Stimulated activated CD8-positive, alpha-beta memory T cell treated with anti-CD3 and anti-CD28 coated beads, Interleukin-15, amount 100 ng/mL, for 1 hour (primary cell): ENCODE results near the gene ARHGAP30.
"Not testable (repeated sequence)": the region's sequence is repeated elsewhere in the genome, so short reads cannot be mapped to it uniquely, and the experiment has no call there.

ENCODE experiments used
- DNase-seq: peaks from one replicate; pipeline ENCODE4 v3.0.0-alpha.2; 2020; ENCODE audit warnings: low read depth

The ARHGAP30 gene

DNA sequence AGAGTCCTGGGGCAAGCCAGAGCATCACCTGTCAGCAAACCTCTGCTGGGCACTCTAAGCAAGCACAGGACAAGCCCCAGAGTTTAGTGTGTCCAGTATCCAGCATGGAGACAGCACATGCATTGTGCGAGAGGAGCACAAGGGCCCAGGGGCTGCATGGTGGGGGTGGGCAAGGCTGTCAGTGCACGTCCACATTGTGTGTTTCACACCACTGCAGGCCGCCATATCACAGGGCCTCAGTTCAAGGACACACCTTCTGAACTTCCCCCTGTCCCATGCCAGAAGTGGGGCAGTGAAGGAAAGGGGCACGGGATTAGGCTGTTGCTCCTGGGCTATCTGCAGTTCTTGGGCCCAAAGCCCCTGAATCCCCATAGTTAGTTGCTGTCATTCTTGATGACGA, 30.1 kb downstream of the ARHGAP30 start:
- no peak for DNase-seq

- no peak for DNase-seq
Measured at GRCh38 chr1:161039154-161039545, 30.5 kb downstream of the ARHGAP30 start.

DNA sequence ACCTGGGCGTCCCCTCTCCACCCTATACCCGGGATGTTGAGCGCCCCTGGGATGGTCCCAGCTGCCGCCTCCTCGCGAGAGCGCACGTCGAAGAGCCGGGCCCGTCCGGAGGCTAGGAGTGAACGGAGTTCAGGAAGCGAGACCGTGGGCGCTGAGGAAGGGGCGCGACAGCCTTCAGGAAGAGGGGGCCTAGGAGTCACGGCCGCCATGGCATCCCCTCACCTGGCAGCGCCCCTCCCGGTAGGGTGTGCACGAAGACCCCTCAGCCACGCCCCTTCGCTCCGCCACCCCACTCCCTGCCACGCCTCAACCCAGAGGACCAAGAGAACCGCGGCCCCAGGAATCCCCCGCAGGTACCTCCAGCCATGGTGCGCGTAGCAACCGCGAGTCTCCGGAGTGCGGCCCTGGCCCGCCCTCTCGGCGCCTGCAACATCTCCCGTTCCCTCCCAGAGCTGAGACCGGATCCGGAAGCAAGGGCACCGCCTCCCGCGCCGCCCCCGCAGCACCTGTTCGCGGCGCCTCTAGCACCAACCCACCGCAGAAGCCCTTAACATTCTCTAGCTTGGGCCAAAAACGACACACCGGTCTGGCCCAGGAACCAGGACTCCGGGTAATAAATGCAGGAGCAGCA, 31.1 kb downstream of the ARHGAP30 start, which contains the start of gene TSTD1:
TSTD1 (minus strand) TSS at position 442 of the 631 bp plus-strand sequence; CDS start at position 367, 75 bp downstream.
- DNase-seq = peak; percentile 65

- DNase-seq = no peak
Measured at GRCh38 chr1:161037661-161038522, 31.8 kb downstream of the ARHGAP30 start.

- DNase-seq = no peak
Measured at GRCh38 chr1:161033751-161034150, 35.9 kb downstream of the ARHGAP30 start.

- DNase-seq = no peak
Measured at GRCh38 chr1:161032409-161032808, 37.3 kb downstream of the ARHGAP30 start.

DNA sequence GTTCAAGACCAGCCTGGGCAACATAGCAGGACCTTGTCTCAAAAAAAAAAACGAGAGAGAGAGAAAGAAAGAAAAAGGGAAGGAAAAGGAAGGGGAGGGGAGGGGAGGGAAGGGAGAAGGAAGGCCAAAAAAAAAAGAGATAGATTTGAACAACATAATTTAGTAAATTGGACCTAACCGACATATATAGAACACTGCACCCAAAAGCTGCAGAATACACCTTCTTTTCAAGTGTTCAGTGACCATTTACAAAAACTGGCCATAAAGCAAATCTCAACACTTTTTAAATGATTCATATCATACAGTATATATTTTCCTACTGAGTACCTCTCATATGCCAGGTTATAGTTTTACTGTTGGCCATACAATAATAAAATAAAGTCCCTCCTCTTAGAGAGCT, 37.8 kb downstream of the ARHGAP30 start:
- DNase-seq = no peak

- DNase-seq = not testable (repeated sequence)
Measured at GRCh38 chr1:161029466-161029865, 40.2 kb downstream of the ARHGAP30 start.

DNA sequence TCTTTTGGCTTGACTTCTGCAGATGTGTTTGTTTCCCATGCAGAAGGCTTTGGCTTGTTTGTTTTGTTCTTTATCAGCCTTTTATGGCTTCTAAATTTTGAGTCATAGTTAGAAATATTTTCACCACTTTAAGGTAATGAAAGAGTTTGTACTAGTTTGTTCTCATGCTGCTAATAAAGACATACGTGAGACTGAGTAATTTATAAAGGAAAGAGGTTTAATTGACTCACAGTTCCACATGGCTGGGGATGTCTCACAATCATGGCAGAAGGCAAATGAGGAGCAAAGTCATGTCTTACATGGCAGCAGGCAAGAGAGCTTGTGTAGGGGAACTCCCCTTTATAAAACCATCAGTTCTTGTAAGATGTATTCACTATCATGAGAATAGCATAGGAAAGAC, 42.7 kb downstream of the ARHGAP30 start:
- DNase-seq = not testable (repeated sequence)

DNA sequence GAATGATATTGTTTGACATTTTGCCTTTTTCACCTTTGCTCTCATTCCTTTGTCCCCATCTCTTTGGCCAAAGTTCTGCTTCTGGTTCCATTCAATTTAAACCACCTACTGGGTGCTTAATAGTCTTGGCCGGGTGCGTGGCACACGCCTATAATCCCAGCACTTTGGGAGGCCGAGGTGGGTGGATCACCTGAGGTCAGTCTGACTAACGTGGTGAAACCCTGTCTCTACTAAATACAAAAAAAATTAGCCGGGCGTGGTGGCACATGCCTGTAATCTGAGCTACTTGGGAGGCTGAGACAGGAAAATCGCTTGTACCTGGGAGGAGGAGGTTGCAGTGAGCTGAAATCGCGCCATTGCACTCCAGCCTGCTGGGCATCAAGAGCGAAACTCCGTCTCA, 47.3 kb downstream of the ARHGAP30 start:
- not testable (repeated sequence) for DNase-seq

- DNase-seq = no peak
Measured at GRCh38 chr1:161021970-161022353, 47.7 kb downstream of the ARHGAP30 start.

- peak; percentile 79 for DNase-seq
Measured at GRCh38 chr1:161021165-161021969, 48.3 kb downstream of the ARHGAP30 start.

GRCh38 chr1:161020509-161021164, 49.1 kb downstream of the ARHGAP30 start, which contains the start of gene F11R:
Gene F11R (minus strand): TSS chr1:161021152. CDS start chr1:161021073, 79 bp downstream.
- no peak for DNase-seq

GRCh38 chr1:161019751-161020495, 49.8 kb downstream of the ARHGAP30 start:
- DNase-seq = no peak

DNA sequence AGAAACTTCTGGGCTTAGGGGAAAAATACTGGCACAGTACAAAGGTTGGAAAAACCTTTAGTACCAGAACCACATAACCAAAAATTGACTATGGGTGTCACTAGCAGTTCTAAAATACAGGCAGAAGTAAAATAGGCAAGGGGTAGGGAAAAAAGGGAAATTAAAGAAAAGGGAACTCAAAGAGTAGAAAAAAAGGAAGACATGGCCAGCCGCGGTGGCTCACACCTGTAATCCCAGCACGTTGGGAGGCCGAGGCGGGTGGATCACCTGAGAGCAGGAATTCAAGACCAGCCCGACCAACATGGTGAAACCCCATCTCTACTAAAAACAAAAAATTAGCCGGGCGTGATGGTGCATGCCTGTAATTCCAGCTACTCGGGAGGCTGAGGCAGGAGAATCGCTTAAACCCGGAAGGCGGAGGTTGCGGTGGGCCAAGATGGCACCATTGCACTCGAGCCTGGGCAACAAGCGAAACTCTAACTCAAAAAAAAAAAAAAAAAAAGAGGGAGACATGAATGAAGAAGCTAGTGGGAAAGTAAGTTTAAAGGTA, 50.5 kb downstream of the ARHGAP30 start:
- DNase-seq = not testable (repeated sequence)

- DNase-seq = no peak
Measured at GRCh38 chr1:161018631-161018930, 51.1 kb downstream of the ARHGAP30 start.

- no peak for DNase-seq
Measured at GRCh38 chr1:161017756-161018630, 51.7 kb downstream of the ARHGAP30 start.

GRCh38 chr1:161017181-161017580, 52.5 kb downstream of the ARHGAP30 start:
- DNase-seq = not testable (repeated sequence)

DNA sequence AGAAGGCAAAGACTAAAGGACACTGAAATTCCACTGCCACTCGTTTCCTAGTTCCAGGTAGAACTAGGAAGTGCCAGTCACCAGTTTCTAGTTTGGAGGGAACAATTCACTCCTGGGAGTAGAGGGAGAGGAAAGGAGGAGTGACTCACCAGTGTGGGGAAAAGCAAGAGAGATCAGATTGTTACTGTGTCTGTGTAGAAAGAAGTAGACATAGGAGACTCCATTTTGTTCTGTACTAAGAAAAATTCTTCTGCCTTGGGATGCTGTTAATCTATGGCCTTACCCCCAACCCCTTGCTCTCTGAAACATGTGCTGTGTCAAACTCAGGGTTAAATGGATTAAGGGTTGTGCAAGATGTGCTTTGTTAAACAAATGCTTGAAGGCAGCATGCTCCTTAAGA, 53.0 kb downstream of the ARHGAP30 start:
- DNase-seq = not testable (repeated sequence)
